CD4-positive, alpha-beta T cell treated with Interleukin-4 for 4 hours (primary cell): Measurements from ENCODE around the gene SPINDOC.
"Not testable (repeated sequence)": the region's sequence is repeated elsewhere in the genome, so short reads cannot be mapped to it uniquely, and the experiment has no call there.

Experiments
- DNase-seq: peaks from one replicate; pipeline ENCODE4 v3.0.0-alpha.2; 2020

The SPINDOC gene

DNA sequence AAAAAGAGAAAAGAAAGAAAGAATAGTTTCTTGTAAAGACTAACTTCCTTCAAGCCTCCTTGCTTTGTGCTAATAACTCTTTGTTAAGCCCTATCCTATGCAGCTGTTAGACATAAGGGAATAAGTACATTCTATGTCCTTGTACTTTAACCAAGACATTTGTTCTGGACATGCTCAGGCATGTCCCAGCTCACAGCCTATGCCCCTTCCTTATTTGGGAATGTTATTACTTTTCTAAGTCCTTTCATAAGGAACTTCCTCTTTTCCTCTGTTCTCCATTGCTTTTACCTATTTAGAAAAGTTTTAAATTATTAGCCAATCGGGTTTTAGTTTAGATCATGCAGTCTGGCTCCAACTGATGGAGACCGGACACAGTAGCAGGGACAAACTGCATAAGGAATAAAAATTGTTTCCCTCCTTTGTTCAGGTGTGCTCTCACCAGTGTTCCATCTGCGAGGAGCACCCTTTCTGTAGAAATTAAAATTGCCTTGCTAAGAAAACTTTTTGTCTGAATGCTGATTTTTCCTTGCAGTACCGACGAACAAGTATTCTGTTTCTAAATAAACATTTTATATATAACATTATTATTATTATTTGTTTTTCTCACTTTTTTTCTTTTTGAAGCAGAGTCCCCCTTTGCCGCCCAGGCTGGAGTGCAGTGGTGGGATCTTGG is 21.6 kb upstream of the SPINDOC start:
- DNase-seq, result no peak

DNA sequence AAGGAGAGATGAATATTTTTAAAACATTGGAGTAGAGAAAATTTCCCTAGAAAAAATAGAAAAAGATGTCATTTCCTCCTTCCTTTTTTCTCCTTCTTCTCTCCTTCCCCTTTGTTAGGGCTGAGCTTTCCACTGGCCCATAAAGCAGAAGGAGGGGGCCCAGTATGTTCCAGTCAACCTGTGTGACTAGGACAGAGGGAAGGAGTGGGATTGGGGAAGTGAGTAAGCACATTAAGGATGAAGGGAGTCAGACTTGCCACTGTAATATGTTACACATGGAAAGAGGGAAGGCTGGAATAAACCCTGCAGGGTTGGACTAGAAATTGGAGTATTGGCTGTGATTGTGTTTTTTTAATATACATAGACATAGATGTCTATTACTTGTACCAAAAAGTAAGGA is 20.1 kb upstream of the SPINDOC start:
- DNase-seq, result no peak

DNA sequence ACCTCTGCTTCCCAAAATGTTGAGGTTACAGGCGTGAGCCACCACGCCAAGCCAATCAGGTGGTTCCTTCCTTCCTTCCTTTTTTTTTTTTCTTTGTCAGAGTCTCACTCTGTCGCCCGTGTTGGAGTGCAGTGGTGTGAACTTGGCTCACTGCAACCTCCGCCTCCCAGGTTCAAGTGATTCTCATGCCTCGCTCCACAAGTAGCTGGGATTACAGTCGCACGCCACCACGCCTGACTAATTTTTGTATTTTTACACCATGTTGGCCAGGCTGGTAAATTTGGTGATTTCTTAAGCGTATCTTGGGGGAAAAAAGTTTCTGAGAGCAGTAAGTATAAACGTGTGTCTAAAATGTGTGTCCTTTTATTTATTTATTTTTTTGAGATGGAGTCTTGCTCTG is 18.2 kb upstream of the SPINDOC start:
- no peak for DNase-seq

DNA sequence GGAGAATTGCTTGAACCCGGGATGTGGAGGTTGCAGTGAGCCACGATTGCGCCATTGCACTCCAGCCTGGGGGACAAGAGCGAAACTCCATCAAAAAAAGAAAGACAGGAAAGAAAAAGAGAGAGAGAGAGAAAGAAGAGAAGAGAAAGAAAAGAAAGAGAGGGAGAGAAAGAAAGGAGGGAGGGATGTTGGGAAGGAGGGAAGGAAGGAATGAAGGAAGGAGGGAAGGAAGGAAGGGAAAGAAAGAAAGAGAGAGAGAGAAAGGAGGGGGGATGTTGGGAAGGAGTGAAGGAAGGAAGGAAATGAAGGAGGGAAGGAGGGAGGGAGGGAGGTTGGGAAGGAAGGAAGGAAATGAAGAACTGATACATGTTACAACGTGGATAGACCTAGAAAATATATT is 12.3 kb upstream of the SPINDOC start:
- no peak for DNase-seq

DNA sequence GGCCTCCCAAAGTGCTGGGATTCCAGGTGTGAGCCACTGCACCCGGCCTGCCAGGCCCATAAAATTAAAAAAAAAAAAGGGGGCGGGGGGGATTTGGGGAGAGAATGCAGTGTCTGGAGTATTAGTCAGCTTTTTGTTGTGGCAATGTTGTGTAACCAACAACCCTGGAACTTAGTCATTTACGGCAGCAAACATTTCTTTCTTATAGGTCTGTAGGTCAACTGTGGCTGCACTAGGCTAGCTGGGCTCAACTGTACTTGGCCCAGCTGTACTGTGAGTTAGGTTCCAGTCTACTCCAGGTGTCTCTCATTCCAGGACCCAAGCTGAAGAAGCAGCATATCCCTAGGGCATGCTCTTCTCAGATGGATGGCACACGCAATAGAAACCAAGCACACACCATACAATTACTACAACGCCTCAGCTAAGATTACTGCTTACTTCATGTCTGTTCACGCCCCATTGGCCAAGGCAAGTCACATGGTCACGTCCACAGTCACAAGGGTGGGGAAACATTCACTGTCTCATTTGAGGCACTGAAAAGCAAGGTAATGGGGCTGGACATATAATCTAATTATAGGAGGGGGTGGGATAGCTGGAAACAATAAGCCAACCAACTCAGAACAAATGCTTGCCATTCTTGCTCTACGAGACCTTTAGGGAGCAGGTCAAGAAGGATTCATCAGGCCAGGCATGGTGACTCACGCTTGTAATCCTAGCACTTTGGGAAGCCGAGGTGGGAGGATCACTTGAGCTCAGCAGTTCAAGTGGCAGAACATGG is 10.4 kb upstream of the SPINDOC start:
- no peak for DNase-seq

DNA sequence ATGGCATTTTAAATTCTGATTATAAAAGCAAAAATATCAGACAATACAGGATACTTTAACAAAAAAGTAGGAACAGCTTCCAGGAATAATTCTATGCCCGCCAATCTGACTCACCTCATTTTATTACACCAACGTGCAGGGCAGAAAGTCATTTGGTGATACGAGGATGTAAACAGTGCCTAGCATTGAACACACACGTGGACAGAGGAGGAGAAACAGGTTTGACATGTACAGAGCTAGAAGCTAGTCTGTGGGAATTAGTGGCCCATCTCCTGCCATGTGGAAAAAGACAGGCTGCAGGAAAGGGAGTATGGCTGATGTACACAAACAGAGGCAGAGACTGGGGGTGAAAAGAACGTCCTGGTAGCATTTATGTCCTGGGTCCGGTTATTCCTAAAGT is 9.0 kb upstream of the SPINDOC start:
- no peak for DNase-seq

DNA sequence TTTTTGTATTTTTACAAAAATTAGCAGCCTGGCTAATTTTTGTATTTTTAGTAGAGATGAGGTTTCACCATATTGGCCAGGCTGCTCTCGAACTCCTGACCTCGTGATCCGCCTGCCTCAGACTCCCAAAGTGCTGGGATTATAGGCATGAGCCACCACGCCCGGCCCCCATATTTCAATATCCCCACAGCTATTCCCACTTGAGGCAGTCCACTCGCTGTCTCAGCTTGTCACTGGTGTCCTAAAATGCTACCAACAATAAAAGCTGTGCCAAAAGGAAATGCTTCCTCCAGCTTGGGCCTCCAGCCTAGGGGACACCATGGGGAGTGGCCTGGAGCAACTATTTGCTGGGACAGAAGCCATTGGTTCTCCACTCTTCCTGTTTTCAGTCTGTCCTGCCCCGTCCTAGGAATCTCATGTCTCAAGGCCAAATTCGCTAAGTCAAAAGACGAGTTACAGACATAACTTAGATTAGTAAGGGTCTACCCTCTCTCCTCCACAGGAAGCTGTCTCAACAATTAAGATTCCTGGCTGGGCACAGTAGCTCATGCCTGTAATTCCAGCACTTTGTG is 7.3 kb upstream of the SPINDOC start:
- no peak for DNase-seq

DNA sequence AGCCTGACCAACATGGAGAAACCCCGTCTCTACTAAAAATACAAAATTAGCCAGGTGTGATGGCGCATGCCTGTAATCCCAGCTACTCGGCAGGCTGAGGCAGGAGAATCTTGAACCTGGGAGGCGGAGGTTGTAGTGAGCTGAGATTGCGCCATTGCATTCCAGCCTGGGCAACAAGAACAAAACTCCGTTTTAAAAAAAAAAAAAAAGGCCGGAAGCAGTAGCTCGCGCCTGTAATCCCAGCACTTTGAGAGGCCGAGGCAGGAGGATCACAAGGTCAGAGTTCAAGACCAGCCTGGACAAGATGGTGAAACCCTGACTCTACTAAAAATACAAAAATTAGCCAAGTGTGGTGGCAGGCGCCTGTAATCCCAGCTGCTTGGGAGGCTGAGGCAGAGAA is 2.9 kb upstream of the SPINDOC start:
- not testable (repeated sequence) for DNase-seq

DNA sequence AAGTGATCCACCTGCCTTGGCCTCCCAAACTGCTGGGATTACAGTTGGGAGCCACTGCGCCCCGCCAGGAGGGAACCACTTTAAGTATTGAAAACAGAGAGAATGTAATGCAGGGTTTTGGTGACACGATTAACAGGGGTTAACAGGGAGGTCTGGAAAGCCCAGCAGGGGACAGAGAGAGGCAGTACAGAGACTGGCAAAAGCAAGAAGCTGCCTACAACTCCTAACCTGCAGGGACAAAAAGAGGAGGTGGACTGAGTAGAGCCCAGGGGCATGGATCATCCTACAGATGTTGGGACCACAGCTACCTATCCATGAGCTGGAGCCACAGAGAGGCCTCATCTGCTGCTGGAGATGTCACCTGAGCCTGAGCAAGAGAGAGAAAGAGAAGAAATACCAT is 1.7 kb upstream of the SPINDOC start:
- no peak for DNase-seq

DNA sequence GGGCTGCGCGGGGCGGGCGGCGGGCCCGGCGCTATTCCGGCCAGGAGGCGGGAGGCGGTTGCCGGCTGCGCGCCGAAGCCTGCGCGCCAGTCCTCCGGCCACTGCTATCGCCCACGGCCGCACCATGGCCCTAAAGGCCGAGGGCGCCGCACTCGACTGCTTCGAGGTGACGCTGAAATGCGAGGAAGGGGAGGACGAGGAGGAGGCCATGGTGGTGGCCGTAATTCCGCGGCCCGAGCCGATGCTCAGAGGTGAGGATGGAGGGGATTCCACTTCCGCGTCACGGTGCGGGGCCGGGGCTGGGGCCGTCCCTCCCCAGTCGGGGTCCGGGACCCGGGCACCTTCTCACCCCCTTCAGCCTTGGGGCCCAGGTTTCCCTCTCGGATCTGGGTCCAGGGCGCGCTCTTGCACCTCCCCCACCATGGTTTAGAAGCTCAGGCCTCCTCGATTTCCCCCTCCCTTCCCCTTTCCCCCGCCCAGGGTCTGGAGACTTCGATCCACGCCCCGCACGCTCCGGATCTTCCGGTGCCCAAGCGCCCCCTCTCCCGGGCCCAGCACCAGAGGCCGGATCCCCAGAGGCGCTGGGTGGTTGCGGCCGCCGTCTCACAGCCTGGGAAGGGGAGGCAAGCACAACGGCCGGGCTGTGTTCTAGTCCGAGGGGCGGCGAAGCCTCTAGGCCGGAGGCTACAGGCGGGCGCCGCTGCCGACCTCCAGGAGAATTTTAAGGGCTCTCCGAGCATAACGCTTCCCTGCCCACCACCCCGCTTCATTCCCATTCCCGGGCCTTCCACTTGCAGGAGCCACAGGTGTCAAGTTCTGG is 517 bp downstream of the SPINDOC start:
- DNase-seq, result peak; percentile 14

DNA sequence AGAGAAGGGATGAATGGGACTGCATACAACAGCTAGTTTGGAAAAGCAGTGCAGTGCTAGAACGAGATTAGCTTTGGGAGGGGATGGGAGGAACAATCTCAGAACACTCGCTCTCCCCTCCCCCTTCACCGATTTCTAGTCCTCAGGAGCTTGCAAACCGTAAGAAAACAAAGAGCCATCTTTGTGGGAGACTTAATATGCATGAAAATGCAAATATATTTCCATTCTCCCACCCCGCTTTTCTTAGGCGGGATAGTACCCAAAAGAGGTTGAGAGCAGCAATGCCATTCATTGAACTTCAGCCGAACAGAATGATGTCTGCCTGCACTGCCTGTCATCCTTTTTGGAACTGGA is 1.1 kb downstream of the SPINDOC start:
- DNase-seq, result no peak

DNA sequence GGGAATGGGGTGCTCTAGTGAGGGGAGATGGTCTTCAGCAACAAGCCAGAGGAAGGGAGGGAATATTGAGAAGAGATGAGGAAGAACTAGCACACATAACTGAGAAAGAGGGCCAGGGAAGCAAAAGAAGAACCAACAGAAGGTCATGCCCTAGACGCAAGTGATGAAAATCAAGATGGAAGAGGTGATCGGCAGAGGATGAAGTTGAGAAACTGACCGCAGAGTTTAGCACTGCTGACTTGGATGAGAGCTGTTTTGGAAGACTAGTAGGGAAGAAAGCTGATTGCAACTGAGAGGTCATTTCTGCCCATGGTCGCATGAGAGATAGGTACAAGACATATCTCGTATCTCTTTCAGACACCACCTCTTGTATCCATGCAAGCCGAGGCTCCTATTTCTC is 2.9 kb downstream of the SPINDOC start:
- no peak for DNase-seq

DNA sequence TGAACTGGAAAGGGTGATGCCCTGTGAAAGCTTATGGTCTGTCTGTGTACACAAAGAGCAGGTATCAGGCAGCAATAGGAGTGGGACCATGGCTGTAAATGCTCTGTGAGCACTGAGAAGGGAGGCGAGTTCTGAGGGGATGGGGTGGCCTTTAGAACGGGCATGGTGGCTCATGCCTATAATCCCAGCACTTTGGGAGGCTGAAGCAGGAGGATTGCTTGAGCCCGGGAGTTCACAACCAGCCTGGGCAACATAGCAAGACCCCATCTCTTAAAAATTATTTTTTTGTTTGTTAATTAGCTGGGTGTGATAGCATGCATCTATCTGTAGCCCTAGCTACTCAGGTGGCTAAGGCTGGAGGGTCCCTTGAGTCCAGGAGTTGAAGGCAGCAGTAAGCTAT is 3.5 kb downstream of the SPINDOC start:
- no peak for DNase-seq

DNA sequence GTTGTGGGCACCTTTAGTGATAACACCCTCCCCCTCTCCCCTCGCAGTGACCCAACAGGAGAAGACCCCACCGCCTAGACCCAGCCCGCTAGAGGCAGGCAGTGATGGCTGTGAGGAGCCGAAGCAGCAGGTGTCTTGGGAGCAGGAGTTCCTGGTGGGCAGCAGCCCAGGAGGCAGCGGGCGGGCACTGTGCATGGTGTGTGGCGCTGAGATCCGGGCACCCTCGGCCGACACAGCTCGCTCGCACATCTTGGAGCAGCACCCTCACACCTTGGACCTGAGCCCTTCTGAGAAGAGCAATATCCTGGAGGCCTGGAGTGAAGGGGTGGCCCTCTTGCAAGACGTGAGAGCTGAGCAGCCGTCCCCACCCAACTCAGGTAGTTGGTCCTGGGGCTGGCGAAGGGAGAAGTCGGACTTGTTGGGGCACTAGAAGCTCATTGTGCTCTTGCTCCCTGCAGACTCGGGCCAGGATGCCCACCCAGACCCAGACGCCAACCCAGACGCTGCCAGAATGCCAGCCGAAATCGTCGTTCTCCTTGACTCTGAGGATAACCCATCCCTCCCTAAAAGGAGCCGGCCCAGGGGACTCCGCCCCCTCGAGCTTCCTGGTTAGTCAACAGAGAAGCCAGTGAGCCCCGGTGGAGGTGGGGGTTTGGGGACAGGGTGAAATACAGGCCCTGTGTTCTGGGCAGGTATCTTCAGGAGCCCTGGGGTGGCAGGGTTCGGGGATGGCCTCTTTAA is 4.7 kb downstream of the SPINDOC start:
- DNase-seq, result no peak

DNA sequence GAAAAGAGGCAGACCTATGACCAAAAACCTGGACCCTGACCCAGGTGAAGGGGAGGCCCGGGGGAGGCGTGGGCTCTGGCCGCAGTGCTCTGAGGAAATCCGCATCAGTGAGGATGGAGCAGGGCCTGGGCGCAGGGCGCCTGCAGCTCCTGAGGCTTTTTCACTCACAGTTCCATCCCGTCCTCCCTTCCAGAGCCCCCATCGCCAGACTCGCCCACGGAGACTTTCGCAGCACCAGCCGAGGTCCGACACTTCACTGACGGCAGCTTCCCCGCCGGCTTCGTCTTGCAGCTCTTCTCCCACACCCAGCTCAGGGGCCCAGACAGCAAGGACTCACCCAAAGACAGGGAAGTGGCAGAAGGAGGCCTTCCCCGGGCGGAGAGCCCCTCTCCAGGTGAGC is 5.4 kb downstream of the SPINDOC start:
- DNase-seq, result no peak

DNA sequence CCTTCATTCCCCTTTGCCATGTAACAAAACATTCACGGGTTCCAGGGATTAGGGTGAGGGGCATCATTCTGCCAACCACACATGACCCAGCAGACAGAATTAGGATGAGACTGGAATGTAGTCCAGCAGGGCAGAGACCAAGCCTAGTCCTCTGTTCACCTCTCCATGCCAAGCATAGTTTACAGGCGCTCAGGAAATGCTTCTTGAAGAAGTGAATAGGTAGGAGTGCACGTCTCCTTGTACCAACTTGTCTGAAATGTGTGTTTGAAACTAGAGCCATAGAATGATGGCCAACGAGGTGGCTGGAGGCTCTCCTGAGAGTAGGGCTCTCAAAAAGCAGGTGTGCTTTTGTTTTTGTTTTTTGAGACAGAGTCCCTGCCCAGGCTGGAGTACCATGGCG is 8.2 kb downstream of the SPINDOC start:
- no peak for DNase-seq

DNA sequence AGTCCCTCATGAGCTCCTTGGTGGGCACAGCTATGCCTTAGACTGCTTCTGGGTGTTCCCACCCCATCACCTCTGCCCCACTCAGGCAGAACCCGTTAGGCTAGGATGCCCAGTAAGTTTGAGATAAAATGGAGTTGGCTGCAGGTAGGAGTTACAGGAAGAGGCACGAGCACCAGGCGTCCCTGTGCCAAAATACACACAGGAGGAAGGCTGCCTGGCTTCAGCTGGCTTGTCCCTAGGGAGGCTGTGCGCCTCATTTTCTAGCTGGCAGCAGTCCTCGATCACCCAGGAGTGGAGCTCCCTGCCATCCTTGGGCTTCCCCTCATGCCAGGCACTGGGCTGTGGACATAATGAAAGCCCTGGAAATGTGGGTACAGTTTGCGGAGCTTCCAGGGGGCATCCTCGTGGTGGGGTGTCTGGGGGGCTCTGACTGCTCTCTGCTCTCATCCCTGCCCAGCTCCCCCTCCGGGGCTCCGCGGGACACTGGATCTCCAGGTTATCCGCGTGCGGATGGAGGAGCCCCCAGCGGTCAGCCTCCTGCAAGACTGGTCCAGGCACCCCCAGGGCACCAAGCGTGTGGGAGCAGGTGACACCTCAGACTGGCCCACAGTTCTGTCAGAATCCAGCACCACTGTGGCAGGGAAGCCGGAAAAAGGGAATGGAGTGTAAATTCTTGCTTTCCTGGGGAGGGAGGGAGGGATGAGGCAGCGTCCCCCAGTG is 13.4 kb downstream of the SPINDOC start:
- DNase-seq, result no peak

DNA sequence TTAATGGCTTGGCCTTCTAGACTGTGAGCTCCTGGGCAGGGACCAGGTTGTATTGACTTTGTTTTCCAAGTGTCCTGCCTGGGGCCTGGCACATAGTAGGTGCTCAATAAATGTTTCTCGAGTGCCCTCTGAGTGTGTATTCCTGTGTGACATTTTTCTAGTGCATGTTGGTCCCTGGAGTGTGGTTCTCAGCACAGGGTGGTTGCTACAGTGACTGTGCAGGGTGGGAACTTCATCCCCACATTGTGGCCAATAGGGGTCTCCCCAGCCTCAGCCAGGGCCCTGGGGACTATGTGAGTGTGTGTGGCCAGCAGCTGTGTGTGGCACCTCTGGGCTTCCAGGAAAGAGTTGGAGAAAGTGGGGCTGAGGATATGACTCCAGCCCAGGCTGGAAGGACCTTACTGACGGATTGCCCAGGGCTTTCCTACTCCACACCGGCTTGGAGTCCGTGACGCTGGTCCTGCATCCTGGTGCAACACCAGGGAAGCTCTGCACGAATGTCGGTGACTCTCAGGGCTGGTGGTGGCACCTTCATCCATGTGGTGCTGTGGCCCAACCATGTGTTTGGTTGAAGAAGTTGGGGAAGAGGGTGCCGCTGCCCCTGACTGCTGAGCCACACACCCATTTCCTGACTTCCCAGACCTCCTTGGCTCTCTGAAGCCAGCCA is 16.7 kb downstream of the SPINDOC start:
- no peak for DNase-seq

DNA sequence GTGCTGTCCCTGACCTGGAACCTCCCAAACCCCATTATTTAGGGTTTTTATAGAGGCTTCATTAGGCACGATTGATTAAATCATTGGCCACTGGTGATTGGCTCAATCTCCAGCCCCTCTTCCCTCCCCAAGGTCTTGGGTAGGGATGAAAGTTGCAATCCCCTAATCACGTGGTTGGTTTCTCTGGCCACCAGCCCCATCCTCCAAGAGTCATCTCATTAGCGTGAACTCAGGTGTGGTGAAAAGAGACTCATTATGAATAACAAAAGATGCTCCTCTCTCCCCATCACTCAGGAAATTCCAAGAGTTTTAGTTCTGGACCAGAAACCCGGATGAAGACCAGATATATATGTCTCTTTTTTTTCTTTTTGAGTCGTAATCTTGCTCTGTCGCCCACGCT is 18.1 kb downstream of the SPINDOC start:
- DNase-seq, result no peak

DNA sequence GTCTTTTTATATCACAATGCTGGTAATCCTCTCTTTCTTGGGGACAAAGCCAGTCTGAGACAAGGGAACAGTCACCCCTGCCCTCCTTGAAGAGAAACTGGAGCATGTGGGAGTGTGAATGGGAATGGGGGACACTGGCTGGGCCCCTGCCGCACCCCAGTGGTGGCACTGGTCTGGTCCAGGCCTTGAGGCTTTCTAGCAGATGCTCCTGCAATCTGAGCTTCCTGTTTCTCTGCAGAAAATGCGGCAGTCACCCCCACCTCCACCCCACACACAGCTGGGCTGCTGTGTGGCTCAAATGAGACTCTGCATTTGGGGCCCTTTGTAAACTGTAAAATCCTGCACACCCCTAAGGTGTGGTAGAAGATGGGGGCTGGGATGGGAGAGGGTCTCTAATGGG is 19.1 kb downstream of the SPINDOC start:
- no peak for DNase-seq

DNA sequence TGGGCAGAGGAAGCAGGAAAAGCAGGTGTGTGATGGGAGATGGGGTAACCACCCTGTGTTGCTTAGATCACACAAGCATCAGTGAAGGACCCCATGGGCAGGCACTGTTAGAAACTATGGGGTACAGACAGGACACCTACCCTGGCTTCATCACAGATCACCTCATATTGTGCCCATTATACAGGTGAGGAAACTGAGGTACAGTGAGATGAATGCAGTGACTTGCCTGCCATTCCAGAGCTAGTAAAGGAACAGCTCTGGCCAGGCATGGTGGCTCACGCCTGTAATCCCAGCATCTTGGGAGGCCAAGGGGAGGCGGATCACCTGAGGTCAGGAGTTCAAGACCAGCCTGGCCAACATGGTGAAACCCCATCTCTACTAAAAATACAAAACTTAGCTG is 19.8 kb downstream of the SPINDOC start:
- no peak for DNase-seq
